GM12878 (cell line): Measurements from ENCODE around the gene COMMD3. TPM values are rescaled to one million over a fixed set of nuclear protein-coding genes. Genes with fewer than 3 reads are reported as not detected.

Experiments used
- ATF2 ChIP-seq: IDR thresholded peaks from 2 replicates; pipeline ENCODE4 v1.6.1; 2012; ENCODE audit warnings: low read length, inconsistent platforms
- BHLHE40 ChIP-seq, 2 experiments: fragments of 450-650 bp in 1 of 2; IDR thresholded peaks; 2 replicates each; pipeline ENCODE4 v1.6.1; 2011 to 2017; ENCODE audit warnings: low read depth in 2 of 2, borderline replicate concordance in 1 of 2, improper control_type of control experiment in 1 of 2, low read length in 1 of 2, mild to moderate bottlenecking in 1 of 2
- EP300 ChIP-seq, 2 experiments: fragments of 150-350 bp in 1 of 2; IDR thresholded peaks; 2 replicates each; pipeline ENCODE4 v1.6.1; 2011 to 2012; ENCODE audit warnings: low read depth in 2 of 2, low read length in 2 of 2, borderline replicate concordance in 1 of 2, improper control_type of control experiment in 1 of 2, inconsistent platforms in 1 of 2; ENCODE audit not compliant: control insufficient read depth in 1 of 2
- LARP7 ChIP-seq: fragments of 450-650 bp; IDR thresholded peaks from 2 replicates; pipeline ENCODE4 v1.6.1; 2017; ENCODE audit warnings: mild to moderate bottlenecking
- NFYB ChIP-seq: IDR thresholded peaks from 2 replicates; pipeline ENCODE4 v1.6.1; 2011; ENCODE audit warnings: low read depth, mild to moderate bottlenecking, low read length, improper control_type of control experiment, moderate library complexity; ENCODE audit not compliant: insufficient read depth
- NR2F1 ChIP-seq: fragments of 450-650 bp; conservative IDR thresholded peaks from 2 replicates; pipeline ENCODE4 v1.6.1; 2017; ENCODE audit warnings: mild to moderate bottlenecking
- POLR2AphosphoS5 ChIP-seq: IDR thresholded peaks from 2 replicates; pipeline ENCODE4 v1.6.1; 2011; ENCODE audit warnings: mild to moderate bottlenecking, low read length, inconsistent platforms
- SMARCA5 ChIP-seq: fragments of 450-650 bp; IDR thresholded peaks from 2 replicates; pipeline ENCODE4 v1.6.1; 2017; ENCODE audit warnings: mild to moderate bottlenecking
- ZBTB4 ChIP-seq: fragments of 450-650 bp; formaldehyde crosslinking; IDR thresholded peaks from 2 replicates; pipeline ENCODE4 v1.4.0; 2022; ENCODE audit warnings: mild to moderate bottlenecking, moderate library complexity
- ZNF622 ChIP-seq: fragments of 450-650 bp; IDR thresholded peaks from 2 replicates; pipeline ENCODE4 v1.6.1; 2017; ENCODE audit warnings: mild to moderate bottlenecking, inconsistent platforms
- polyA plus RNA-seq, 11 experiments: library from polyadenylated mRNA; depleted of rRNA in 4 of 11; unstranded in 6 of 11; stranded (reverse) in 5 of 11; fragments of >200 nt; fragmentation: Nextera tagmentation in 4 of 11; fragmentation: Illumina TruSeq in 1 of 11; extraction: Ambion mirVana in 4 of 11; extraction: Trizol in 1 of 11; gene quantifications; 1 replicate in 1 of 11; 2 replicates in 10 of 11; pipeline versions ENCODE4 v1.2.1 to v1.2.3, GENCODE V29; 2011 to 2016; ENCODE audit warnings: inconsistent platforms in 2 of 11, missing spikeins in 2 of 11, low read depth in 1 of 11
- total RNA-seq, 4 experiments: library from RNA; depleted of rRNA in 3 of 4; stranded (reverse); fragments of >200 nt in 3 of 4; fragmentation: Illumina TruSeq in 1 of 4; extraction: Trizol in 1 of 4; gene quantifications; 2 replicates each; pipeline versions ENCODE4 v1.2.1 to v1.2.3, GENCODE V29; 2013 to 2021
- TF ChIP-seq, protein P1 (sequence below): fragments of 450-650 bp; conservative IDR thresholded peaks from 2 replicates; pipeline ENCODE4 v1.6.1; 2017; ENCODE audit warnings: mild to moderate bottlenecking, moderate library complexity
- TF ChIP-seq, protein P2 (sequence below): IDR thresholded peaks from 2 replicates; pipeline ENCODE4 v1.6.1; 2012; ENCODE audit warnings: low read depth, low read length, improper control_type of control experiment

The COMMD3 gene
- total and polyA plus RNA-seq, 10 of the 15 experiments (the other 5 are each of a cell fraction or from before 2014, with no cell fraction given) = 64.5 to 248 (median 84.4) TPM

GRCh38 chr10:22340329-22341189 lies 24.4 kb downstream of the COMMD3 start (continued):
- TF ChIP-seq EP300 (IDR thresholded peaks at IDR 0.05; ENCODE audit: borderline replicate concordance in 1 of 2, control insufficient read depth in 1 of 2, low read depth in 2 of 2, low read length in 2 of 2) = 0 out of 4 replicates have a peak, but pooled peaks of 1 of the 2 experiments have one; percentile 16
- peak; percentile 93 for TF ChIP-seq LARP7
- no peak for TF ChIP-seq ZNF622
- TF ChIP-seq, protein P1, sequence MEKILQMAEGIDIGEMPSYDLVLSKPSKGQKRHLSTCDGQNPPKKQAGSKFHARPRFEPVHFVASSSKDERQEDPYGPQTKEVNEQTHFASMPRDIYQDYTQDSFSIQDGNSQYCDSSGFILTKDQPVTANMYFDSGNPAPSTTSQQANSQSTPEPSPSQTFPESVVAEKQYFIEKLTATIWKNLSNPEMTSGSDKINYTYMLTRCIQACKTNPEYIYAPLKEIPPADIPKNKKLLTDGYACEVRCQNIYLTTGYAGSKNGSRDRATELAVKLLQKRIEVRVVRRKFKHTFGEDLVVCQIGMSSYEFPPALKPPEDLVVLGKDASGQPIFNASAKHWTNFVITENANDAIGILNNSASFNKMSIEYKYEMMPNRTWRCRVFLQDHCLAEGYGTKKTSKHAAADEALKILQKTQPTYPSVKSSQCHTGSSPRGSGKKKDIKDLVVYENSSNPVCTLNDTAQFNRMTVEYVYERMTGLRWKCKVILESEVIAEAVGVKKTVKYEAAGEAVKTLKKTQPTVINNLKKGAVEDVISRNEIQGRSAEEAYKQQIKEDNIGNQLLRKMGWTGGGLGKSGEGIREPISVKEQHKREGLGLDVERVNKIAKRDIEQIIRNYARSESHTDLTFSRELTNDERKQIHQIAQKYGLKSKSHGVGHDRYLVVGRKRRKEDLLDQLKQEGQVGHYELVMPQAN = peak; percentile 80
- peak; percentile 52; the same call in 1 of the 2 replicates for TF ChIP-seq NFYB
- TF ChIP-seq ATF2 = no peak
- TF ChIP-seq ZBTB4 (CRISPR knock-in tag) = no peak
- TF ChIP-seq BHLHE40 (IDR thresholded peaks at IDR 0.05; ENCODE audit: borderline replicate concordance in 1 of 2, low read depth in 2 of 2, low read length in 1 of 2) = peak in 1 of 2 experiments; percentile 17; a peak in 1 of 4 replicates
- TF ChIP-seq SMARCA5 = peak; percentile 76; the same call in 1 of the 2 replicates
- TF ChIP-seq, protein P2, sequence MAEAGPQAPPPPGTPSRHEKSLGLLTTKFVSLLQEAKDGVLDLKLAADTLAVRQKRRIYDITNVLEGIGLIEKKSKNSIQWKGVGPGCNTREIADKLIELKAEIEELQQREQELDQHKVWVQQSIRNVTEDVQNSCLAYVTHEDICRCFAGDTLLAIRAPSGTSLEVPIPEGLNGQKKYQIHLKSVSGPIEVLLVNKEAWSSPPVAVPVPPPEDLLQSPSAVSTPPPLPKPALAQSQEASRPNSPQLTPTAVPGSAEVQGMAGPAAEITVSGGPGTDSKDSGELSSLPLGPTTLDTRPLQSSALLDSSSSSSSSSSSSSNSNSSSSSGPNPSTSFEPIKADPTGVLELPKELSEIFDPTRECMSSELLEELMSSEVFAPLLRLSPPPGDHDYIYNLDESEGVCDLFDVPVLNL = 0 out of 2 replicates have a peak, but pooled peaks have one; percentile 15
- peak; percentile 70 for TF ChIP-seq NR2F1
- TF ChIP-seq POLR2AphosphoS5 = peak; percentile 64
